NK-92 (cell line): Measurements from ENCODE around the gene SIGLEC12.
"Not testable (repeated sequence)": the region's sequence is repeated elsewhere in the genome, so short reads cannot be mapped to it uniquely, and the experiment has no call there.

Experiments
- DNase-seq: peaks from one replicate; lab custom pipeline; 2025; ENCODE audit not compliant: unreplicated experiment; lab: John Stamatoyannopoulos, UW

Gene SIGLEC12

DNA sequence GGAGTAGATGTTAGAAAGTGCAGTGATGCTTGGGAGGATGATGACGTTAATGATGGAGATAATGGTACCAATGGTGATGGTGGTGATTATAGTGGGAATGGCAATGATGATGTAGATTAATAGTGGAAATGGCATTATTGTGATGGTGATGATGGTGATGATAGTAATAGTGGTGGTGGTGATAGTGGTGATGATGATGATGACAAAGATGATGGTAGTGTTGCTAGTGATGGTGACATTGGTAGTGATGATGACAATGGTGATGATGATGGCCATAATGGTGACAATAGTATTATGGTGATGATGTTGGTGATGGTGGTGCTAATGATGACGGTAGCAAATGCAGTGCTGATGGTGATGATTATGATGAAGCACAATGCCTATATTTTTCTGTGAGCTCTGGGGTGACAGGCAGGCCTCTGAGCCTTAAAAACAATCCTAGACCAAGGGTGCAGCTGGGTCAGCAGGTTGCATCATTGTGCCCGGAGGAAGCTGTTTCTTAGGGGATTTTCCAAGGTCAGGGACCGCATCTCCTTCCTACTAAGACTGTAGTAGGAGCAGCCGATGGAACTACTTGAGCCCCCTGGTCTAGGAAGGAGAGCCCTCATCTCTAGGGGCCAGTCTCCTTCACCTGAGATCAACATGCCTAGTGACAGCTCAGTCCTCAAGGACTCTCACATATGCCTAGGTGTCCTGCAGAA is 15.5 kb downstream of the SIGLEC12 start:
- DNase-seq, result no peak

DNA sequence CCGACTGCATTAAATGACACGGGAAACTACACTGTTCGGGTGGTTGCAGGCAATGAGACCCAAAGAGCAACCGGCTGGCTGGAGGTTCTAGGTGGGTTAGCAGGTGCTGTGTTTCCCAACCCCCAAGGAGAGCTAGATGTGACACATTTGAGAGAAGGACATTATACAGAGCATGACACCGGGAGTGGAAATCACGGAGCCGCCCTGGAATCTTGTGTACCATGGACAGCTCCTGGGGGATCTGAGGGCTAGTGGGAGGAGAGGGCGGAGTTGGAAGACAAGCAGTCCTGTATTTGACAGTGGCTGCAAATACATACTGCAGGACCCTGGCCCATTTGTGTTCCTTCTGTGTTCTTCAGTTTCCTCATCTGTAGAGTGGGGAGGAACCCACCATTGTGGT is 21.0 kb downstream of the SIGLEC12 start:
- no peak for DNase-seq

DNA sequence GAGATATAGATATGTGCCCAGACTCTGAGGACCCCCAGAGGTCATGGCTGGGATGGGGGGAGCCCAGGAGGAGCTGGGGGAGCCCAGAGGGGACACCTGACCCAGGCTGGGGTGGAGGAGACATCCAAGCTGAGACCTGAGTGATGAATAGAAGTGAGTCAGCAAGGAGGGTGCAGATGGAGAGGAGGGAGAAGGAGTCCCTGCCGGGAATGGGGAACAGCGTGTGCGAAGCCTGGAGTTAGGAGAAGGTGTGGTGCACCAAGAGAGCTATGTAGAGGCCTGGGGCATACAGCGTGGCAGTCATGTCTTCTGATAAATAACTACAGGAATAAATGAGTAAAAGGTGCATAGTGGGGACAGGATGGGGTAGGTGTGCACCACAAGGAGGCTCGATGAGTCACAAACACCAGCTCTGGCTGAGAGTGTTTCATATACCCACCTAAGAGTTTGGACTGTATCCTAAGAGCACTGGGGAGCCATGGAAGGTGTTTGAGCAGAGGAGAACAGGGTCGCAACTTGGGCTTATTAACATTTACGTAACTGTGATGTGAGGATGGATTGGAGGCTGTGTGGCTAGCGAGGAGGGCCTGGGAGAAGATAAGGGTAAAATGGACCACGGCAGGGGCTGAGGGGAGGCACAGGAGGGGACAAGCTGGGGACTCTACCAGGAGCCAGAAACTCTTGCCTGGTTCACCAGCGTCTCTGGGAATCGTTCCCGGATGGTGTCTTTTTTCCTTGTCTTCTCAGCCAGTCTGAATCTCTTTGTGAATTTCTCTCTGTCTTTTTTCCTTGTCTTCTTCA is 21.9 kb downstream of the SIGLEC12 start:
- no peak for DNase-seq

DNA sequence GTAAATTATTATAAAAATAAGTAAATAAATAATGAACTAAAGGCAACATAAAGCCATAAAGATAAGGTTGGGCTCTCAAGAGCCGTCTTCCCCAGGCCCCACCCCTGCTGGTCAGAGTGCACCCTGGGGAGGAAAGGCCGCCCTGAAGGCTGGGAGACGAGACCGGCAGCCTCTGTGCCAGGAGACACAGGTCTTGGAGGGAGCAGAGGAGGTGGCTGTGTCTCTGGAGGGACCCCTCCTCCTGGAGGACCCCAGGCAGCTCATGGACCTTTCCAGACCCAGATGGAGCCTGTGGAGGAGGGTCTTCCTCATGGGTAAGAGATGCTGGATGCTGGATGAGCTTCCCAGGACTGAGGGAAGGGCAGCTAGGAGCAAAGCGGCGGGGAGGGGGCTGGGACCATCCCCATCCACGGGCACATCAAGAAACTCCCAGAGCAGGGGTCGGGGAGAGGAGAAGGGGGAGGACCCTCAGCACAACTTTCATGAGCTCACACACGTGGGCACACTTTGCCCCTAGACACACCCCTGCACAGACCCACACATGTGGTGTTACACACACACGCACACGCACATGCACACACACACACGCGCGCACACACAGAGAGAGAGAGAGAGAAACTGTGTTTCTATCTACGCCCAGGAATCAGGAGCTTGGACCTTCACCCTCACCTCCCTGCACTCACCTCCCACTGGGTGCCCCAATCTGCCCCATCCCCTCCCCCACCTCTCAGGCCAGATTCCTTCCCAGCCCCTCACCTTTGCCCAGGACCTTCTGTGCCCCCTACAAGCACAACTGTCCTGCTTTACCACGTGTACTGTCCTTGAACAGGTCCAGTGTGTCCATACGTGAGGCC is 23.0 kb downstream of the SIGLEC12 start, which contains the start of gene CEACAM18:
CEACAM18 (plus strand) TSS at position 159 of the 854 bp plus-strand sequence.
- no peak for DNase-seq

DNA sequence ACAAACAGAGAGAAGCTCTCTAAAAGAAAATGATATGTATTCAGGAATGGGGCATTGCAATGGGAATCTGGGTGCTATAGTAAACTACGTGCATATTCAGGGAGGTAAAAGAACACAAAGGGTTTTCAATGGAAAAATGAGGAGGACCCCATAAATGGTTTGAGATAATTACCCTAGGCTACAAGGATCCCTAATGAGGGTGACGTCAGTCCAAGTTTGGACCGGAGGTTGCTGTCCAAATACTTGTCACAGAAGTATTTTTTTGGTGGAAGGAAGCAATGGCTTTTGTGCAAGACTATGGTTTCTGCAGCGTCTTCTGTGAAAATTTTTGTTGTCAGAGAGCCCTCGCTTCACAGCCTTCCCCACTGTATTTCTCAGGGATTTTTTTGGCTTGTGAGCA is 24.3 kb downstream of the SIGLEC12 start:
- DNase-seq, result no peak

DNA sequence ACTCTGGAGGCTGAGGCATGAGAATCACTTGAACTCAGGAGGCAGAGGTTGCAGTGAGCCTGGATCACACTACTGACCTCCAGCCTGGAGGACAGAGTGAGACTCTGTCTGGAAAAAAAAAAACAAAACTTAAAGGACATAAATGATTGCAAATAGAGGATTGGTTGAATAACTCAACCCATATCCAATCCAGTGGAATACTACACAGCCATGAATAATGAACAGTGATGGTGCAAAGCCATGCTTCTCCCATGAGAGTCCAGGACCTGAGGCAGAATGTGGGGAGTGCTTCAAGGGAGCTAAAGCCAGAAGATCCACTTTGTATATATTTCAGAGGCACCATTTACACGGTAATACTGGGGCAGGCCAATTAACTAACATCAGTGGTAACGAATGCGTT is 25.4 kb downstream of the SIGLEC12 start:
- no peak for DNase-seq

DNA sequence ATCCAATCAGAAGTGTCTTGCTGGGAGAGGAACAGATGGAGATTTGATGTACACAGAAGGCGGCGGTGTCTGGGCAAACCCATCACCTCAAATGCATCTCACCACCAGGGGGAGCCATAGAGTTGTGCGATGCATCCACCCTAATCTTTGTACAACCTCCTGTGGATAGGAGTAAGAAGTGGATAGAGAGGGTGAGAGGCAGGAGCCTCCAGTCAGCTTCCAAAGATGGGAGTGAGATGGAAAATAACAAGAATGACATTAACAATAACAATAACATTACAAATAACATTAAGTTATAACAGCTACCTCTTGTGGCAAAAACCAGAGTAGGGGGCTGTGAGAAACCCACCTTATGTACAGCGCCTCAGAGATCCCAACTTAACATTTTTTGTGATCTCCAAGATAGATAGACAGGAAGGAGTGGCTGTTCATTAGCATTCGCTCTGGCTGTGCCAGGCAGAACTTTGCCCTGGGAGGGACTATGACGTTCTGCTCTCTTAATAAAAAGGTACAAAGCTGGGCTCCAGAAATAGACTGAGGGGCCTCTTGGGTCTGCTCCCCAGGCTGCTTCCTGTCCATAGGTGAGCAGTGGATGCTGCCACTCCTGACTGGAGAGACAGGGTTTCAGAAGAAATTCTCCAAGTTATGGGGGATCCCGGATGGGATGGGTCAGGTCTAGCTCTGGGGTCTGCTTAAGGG is 28.4 kb downstream of the SIGLEC12 start:
- no peak for DNase-seq

DNA sequence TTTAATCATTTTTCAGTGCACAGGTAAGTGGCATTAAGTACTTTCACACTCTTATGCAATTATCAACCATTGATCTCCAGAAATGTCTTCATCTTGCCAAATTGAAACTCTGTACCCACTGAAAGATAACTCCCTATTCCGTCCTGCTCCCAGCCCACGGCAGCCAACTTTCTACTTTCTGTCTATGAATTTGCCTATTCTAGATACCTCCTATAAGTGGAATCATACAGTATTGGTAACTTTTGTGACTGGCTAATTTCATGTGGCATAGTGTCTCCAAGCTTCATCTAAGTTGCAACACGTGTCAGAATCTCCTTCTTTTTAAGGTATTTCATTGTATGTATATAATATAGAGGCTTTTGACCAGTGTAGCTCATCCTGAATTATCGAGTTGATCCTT is 29.0 kb downstream of the SIGLEC12 start:
- DNase-seq, result no peak

DNA sequence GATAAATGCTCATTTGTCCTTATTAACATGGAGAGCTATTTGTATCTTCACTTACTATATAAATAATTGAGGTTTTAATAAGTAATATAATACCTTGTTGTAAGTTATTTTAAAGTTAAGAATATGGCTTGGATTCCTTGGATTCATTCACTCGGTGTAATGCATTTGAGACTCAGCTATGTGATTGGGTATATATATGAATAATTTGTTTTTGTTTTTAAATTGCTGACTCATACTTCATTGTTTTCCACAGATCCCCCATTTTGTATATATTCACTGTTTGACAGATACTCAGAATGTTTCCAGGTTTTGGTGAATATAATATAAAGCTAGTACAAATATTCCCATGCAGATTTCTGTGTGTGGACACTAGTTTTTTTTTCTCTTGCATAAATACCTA is 30.1 kb downstream of the SIGLEC12 start:
- DNase-seq, result no peak

DNA sequence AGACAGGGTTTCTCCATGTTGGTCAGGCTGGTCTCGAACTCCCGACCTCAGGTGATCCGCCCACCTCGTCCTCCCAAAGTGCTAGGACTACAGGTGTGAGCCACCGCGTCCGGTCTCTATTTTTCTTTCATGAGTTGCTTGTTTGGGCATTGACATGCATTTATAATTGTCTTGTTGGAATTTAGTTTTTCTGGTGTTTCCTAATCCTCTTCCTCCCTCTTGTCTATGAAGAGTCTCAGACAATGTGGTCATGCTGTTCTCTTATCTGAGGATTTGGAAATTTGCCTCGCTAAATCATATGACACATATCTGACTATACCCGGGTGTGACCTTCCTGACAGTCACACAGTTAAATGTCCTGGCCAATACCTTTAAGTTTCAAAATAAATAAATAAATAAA is 30.6 kb downstream of the SIGLEC12 start:
- DNase-seq, result no peak

DNA sequence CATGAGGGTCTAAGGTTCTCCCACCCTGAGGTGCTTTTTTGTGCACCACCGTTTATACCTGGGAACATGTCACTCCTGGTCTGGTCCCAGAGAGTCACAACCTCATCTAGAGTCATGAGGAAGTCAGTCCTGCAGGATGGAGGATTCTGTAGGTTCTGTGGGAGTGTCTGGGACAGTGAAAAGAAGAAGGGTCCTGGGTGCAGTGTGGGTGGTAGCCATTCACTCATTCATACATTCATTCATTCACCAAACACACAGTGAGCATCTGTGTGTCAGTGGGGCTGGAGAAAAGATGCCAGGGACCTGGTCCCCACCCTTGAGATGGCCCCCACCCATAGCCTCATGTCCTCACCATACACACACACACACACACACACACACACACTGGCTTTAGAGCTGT is 32.0 kb downstream of the SIGLEC12 start:
- DNase-seq, result no peak

DNA sequence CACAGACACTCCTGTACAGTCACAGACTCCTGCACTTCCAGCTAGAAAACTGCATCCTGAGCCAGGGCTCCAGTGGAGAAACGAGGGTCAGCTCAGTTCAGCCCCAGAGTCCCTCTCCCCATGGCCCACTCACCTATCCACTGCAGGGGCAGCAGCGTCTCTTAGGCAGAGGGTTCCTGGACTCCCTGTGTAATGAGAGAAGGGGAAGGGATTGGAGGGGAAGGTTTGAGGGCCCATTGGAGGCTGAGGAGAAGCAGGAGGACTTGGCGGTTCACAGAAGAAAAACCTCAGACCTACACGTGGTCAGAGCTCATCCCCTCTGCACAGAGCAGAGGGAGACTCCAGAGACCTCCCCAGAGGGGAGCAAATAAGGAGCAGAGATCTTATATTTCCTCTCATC is 32.4 kb downstream of the SIGLEC12 start:
- DNase-seq, result no peak

DNA sequence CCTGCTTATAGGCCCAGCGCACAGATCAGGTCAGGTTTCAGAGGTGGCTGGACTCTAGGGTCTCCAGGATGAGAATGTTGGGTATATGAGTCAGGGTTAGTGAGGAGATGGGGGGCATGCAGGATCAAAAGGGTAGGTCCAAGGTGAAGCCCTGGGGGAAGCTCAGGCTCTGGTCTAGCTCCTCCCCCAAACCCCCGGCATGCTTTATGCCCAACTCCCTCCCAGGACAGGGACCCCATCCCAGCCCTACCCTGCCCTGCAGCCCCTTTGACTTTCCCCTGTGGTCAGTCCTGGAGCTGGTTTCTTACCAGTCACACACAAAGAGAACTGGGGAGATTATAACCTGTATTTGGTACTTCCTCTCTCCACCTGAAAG is 33.1 kb downstream of the SIGLEC12 start:
- DNase-seq, result no peak

DNA sequence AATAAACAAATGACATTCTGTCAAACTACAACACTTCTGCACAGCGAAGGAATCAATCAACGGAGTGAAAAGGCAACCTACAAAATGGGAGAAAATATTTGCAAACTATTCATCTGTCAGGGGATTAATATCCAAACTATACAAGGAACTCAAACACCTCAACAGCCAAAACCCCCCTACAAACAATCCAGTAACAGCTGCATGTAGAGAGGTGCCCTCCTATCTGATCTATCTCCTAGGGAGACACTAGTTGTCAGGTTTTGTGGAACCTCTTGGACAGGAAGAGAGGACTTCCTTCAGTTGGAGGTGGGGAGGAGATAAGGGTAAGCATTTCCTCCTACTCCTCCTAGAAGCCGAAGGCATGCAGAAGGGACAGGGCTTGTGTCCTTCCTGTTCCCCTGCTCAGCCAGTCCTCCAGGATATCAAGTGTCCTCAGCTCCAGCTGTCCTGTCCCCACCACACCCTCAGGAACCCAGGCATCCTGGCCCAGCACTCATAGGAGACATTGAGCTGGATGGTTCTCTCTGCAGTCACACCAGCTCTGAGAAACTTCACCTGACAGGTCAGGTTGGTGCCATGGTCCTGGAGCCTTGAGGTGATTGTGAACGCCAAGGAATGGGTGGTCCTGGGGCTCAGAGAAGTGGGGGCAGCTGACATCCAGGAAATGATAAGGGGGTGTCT is 33.6 kb downstream of the SIGLEC12 start:
- no peak for DNase-seq

DNA sequence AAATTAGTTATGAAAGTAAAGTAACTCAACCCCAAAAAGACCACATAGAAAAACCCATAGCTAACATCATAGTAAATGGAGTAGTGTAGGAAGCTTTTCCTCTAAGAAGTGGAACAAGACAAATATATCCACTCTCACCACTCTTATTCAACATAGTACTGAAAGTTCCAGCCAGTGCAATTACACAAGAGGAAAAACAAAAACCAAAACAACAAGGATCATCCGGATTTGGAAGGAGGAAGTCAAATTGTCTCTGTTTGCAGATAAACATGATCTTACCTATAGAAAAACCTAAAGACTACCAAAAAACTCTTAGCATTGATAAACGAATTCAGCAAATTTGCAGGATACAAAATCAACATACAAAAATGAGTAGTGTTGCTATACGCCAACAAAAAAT is 34.9 kb downstream of the SIGLEC12 start:
- DNase-seq, result no peak

DNA sequence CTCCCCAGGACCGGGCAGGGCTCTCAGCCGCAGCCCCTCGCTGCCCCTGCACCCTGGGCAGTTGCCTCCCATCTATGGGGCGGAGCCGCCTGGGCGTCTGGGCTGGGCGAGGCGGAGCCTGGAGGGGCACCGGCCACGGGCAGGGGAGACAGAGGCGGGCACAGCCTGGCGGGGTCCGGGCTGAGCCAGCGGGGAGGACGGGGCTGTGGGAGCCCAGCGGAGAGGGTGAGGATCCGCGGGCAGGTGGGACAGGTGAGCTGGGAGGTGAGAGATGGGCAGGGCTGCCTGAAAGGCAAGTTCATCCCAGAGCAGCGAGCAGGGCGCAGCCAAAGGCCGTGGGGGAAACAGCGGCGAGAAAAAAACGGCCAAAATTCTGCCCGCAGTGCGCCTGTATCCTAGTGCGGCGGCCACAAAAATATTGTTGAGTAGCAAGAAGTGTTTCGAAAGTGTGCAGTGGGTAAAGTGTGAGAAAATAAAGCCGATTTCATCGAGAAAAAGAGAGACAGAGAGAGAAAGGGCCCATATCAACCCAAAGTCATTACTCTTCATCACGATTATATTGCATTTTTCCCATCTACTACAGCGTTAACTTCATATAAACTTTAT is 37.5 kb downstream of the SIGLEC12 start:
- DNase-seq, result not testable (repeated sequence)

DNA sequence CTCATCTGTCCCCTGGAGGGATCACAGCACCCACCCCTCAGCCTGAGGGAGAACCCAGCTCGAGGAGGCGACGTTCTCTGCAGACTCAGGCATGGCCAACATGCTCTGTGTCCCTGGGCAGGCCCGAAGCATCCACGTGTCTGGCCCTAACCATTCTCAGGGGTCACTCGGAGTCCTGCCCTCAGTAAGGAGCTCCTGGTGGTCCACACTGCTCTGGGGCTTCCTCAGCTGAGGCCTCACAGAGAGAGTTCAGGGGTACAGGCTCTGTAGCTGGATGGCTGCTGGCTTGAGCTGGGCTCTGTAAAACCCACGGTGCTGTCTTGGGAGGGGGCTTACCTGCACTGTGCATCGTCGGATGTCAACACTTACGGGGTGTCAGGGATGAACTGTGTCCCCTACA is 38.9 kb downstream of the SIGLEC12 start:
- DNase-seq, result no peak

DNA sequence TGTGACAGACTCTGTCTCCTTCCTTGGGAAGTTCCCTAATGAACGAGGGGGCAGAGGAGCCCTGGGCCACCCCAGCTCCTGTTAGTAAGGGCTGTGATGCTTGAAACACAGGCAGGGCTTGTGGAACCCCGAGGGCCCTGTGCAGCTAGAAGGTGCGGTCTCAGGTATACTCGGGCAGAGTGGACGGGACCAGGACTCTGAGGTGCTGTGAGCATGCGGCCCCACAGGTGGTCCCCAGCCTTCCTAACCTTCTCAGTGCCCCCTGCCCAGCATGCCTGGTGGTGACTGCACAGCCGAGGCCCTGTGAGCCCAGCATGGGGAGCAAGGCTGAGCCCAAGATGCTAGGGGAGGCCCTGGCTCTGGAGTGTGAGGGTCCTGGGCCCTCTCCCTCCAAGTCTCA is 39.3 kb downstream of the SIGLEC12 start:
- DNase-seq, result no peak

DNA sequence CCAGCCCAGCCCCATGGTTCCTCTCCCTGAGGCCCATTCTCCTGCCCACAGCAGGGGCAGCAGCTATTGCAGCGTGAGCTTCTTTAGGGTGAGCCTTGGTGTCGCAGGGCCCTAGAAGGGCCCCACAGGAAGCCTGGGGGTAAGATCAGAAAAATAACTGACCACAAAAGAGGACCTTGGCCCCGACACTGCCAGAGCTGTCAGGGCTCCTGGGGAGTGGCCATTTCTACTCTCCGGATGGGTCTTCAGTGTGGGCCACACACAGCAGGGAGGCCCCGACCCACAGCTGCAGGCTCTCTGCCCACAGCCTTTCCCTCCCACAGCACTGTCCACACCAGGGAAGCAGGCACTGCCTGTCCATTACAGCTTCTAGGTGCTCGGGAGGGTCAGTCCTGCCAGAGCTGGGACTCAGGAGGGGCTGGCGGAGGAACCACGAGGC is 39.9 kb downstream of the SIGLEC12 start:
- DNase-seq, result no peak
